ENCODE results near the gene MBNL2. TPM values are rescaled to one million over a fixed set of nuclear protein-coding genes. Genes with fewer than 3 reads are reported as not detected.

The MBNL2 gene
- total and polyA plus RNA-seq, 2 of the 13 experiments (the other 11 are each of a cell fraction or from before 2014, with no cell fraction given) = 30.8 to 59.0 TPM

- TF ChIP-seq MTERF4 (CRISPR knock-in tag; IDR thresholded peaks at IDR 0.05) (no peak), FOXO1 (CRISPR knock-in tag; IDR thresholded peaks at IDR 0.05) (peak; percentile 18; the same call in 1 of the 2 replicates), ZNF772 (CRISPR knock-in tag; IDR thresholded peaks at IDR 0.05) (0 out of 2 replicates have a peak, but pooled peaks have one; percentile 6), FOXA1 (IDR thresholded peaks at IDR 0.05) (no peak), FOXA1 (CRISPR knock-in tag; IDR thresholded peaks at IDR 0.05) (peak; percentile 84), HNF4A (CRISPR knock-in tag; IDR thresholded peaks at IDR 0.05) (peak; percentile 68), GTF2F1 (IDR thresholded peaks at IDR 0.05; ENCODE audit: low read length) (no peak), CREB3 (CRISPR knock-in tag; IDR thresholded peaks at IDR 0.05) (no peak), ZNF672 (CRISPR knock-in tag; IDR thresholded peaks at IDR 0.05) (no peak), FOXP1 (IDR thresholded peaks at IDR 0.05) (no peak), FOXP1 (CRISPR knock-in tag; IDR thresholded peaks at IDR 0.05) (0 out of 2 replicates have a peak, but pooled peaks have one; percentile 42), LCORL (IDR thresholded peaks at IDR 0.05) (no peak), LCORL (CRISPR knock-in tag; IDR thresholded peaks at IDR 0.05) (peak; percentile 57; the same call in 1 of the 2 replicates), CEBPB (IDR thresholded peaks at IDR 0.05; ENCODE audit: borderline replicate concordance, low read depth, low read length) (peak; percentile 48; the same call in 1 of the 2 replicates), THAP11 (CRISPR knock-in tag; IDR thresholded peaks at IDR 0.05) (peak; percentile 5; the same call in 1 of the 2 replicates), GTF3A (CRISPR knock-in tag; conservative IDR thresholded peaks at IDR 0.05) (no peak), SRSF1 (optimal IDR thresholded peaks at IDR 0.05; ENCODE audit: low read depth, low read length) (no peak), ERF (CRISPR knock-in tag; IDR thresholded peaks at IDR 0.05) (0 out of 2 replicates have a peak, but pooled peaks have one; percentile 9), SOX13 (IDR thresholded peaks at IDR 0.05) (no peak), SOX13 (CRISPR knock-in tag; conservative IDR thresholded peaks at IDR 0.05 in 1 of 2, IDR thresholded peaks at IDR 0.05 in 1 of 2) (0 out of 4 replicates have a peak, but pooled peaks have one; percentile 36 to 43), TEAD3 (CRISPR knock-in tag; optimal IDR thresholded peaks at IDR 0.05; ENCODE audit: borderline replicate concordance) (peak; percentile 12), KMT2A (CRISPR knock-in tag; IDR thresholded peaks at IDR 0.05) (no peak), HMGA1 (CRISPR knock-in tag; conservative IDR thresholded peaks at IDR 0.05) (no peak), TGIF2 (CRISPR knock-in tag; IDR thresholded peaks at IDR 0.05) (no peak)
- TF ChIP-seq, protein P1, sequence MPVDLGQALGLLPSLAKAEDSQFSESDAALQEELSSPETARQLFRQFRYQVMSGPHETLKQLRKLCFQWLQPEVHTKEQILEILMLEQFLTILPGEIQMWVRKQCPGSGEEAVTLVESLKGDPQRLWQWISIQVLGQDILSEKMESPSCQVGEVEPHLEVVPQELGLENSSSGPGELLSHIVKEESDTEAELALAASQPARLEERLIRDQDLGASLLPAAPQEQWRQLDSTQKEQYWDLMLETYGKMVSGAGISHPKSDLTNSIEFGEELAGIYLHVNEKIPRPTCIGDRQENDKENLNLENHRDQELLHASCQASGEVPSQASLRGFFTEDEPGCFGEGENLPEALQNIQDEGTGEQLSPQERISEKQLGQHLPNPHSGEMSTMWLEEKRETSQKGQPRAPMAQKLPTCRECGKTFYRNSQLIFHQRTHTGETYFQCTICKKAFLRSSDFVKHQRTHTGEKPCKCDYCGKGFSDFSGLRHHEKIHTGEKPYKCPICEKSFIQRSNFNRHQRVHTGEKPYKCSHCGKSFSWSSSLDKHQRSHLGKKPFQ (CRISPR knock-in tag; IDR thresholded peaks at IDR 0.05; ENCODE audit: insufficient replicate concordance) = no peak
- TF ChIP-seq, protein P2, sequence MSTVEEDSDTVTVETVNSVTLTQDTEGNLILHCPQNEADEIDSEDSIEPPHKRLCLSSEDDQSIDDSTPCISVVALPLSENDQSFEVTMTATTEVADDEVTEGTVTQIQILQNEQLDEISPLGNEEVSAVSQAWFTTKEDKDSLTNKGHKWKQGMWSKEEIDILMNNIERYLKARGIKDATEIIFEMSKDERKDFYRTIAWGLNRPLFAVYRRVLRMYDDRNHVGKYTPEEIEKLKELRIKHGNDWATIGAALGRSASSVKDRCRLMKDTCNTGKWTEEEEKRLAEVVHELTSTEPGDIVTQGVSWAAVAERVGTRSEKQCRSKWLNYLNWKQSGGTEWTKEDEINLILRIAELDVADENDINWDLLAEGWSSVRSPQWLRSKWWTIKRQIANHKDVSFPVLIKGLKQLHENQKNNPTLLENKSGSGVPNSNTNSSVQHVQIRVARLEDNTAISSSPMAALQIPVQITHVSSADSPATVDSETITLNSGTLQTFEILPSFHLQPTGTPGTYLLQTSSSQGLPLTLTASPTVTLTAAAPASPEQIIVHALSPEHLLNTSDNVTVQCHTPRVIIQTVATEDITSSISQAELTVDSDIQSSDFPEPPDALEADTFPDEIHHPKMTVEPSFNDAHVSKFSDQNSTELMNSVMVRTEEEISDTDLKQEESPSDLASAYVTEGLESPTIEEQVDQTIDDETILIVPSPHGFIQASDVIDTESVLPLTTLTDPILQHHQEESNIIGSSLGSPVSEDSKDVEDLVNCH (CRISPR knock-in tag; IDR thresholded peaks at IDR 0.05) = no peak
Observed at GRCh38 chr13:97257228-97257755, 35.2 kb downstream of the MBNL2 start (continued).
